GM12874 (cell line): ENCODE results near the gene TSC1.

Experiments
- TF ChIP-seq, protein P1 (sequence below): IDR thresholded peaks from 2 replicates; pipeline ENCODE4 v1.5.1; 2011; ENCODE audit warnings: low read depth, mild to moderate bottlenecking, control low read depth, low read length, moderate library complexity; ENCODE audit not compliant: insufficient read depth

Gene TSC1

DNA sequence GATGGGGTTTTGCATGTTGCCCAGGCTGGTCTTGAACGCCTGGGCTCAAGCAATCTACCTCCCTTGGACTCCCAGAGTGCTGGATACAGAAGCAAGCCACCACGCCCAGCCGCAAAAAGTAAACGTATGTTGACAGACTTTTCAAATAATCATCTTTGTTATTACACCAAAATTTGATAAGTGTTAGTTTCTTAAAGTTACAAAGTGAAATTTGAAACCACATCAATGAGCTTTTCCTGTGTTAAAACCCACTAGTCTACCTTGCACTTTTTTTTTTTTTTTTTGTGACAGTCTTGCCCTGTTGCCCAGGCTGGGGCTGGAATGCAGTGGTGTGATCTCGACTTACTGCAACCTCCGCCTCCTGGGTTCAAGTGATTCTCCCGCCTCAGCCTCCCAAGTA lies 35.8 kb downstream of the TSC1 start:
- TF ChIP-seq, protein P1, sequence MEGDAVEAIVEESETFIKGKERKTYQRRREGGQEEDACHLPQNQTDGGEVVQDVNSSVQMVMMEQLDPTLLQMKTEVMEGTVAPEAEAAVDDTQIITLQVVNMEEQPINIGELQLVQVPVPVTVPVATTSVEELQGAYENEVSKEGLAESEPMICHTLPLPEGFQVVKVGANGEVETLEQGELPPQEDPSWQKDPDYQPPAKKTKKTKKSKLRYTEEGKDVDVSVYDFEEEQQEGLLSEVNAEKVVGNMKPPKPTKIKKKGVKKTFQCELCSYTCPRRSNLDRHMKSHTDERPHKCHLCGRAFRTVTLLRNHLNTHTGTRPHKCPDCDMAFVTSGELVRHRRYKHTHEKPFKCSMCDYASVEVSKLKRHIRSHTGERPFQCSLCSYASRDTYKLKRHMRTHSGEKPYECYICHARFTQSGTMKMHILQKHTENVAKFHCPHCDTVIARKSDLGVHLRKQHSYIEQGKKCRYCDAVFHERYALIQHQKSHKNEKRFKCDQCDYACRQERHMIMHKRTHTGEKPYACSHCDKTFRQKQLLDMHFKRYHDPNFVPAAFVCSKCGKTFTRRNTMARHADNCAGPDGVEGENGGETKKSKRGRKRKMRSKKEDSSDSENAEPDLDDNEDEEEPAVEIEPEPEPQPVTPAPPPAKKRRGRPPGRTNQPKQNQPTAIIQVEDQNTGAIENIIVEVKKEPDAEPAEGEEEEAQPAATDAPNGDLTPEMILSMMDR: no peak

DNA sequence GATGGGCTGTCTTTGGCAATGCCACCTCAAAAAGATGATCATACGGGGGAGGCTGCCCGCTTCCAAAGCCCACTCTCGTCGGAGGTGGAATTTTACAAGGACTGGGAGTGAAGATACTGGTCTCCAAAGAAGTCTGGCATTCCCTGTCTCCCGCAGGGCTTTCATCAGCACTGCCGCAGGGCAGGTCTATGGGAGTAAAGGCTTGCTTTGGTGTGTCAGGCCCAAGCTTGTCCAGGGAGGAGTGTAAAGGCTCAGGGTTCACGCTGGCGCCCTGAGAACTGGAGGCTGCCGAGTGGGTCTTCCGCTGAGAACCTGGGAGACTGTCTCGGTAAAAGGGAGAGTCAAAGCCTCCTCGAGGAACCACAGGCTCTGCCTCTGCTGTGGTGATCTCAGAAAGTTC lies 38.7 kb downstream of the TSC1 start:
- TF ChIP-seq, protein P1: no peak

DNA sequence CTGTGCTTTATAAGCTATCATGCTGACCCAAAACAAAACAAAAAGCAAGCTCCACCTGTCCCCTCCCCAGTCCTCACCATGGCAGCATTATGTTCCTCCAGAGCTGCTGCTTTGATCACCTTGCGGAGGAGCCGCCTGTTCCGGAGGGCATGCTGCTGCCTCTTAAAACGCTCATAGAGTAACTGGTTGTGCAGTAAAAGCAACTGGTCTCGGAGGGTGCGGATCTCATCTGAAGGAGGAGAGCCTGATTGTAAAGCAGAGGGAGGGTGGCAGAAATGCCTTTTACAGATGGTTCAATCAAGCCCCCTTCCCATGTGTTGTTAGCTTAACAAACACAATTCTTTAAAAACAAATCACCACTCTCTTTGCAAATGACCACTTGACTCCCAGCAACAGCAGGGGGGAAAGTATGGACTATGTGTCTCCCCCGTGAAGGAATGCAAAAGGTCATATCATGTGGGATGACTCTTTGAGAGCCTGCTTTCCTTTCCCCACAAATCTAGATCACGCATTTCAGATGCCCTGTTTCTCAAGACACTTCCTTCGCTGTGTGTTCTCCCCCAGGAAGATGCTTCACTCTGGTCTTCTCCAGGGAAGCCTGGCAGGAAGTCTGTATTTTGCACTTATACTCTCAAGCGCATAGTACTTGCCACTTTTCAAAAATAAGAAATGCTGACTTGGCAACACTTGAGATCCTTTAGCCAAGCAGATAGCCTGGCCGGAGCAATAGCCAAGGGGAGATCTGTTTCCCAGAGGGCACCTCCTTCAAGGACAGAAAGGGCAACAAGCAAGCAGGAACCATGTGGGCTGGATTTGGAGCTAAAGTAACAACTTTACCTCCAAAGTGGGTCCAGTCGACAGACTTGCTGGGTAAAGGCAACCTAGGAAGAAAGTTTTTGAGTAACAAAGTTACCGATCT lies 40.6 kb downstream of the TSC1 start:
- TF ChIP-seq, protein P1: no peak

DNA sequence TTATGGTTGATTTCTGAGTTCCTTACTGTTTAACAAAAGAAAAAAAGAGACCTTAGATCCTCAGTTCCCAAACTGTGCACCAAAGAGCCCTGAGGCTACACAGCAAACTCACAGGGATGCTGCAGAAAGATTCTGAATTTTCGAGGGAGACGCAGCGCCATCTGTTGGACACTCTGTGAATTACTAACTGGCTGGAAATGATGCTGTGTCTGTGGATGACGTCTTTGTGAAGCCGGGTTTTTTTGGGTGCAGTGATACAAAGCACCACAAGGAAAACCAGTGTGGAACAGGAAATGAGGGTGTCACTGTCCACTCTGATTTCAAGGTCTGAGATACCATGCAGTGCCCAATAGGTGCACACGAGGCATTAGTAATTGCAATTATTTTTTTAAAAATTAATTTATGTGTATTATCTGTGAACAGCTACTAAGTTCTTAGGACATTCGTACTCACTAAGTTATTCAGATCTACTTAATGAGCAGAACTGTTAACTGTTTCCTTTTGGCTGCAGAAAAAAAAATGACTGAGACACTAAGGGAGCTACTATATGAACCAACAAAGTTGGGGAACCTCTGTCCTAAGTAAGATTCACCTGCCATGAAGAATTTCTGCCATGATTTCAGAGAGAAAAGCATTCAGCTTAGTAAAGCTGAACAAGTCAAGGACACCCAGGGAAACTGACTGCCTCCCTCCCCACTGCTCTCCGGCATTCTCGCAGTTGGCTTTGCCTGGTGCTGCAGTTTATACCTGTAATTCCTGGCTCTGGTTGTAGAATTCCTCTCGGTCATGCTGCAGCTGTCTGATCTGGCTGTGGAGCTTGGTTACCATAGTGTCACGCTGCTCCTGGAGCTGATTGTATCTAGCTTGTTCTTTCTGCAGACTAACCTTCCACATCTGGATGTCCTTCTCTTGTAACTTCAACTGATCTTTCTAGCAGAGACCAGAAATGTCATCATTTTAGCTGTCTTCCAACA lies 42.3 kb downstream of the TSC1 start:
- TF ChIP-seq, protein P1: peak; percentile 81

- TF ChIP-seq, protein P1: no peak
These were observed 46.4 kb downstream of the TSC1 start for GRCh38 chr9:132898051-132898450.

DNA sequence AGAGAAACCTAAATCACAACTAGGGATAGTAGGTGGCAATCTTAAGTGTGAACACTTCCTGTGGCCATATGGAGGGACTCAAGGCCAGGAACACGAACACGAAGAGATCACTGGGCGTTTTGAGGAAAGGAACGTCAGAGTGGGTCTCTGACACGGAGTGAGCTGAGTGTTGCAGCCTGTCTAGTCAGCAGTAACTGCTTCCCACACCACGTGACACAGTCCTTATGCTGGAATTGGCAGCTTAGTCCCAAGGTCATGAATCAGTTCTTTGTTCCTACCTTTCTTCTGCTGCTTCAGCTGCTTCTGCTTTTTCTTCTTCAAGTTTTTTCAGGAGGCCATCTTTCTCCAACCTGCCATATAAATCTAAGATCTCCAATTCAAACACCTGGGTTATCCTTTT lies 47.5 kb downstream of the TSC1 start:
- TF ChIP-seq, protein P1: no peak

DNA sequence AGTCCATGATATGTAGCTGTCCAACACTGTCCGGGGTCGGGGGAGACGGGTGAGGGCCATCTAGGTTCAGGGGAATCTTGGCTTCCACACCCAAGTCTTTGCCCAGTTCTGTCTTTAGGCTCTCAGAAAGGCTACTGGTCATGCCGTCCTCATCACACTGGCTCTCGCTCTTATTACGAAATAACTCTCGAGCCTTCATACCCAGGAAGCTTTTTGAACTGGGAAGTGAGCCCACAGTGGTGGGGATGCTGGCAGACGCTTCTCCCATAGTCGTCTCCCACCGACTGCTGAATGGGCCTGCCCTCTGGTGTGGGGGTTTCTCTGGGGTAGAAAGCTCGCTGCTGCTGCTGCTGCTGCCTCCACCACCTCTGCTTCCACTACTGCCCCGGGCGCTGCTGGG lies 48.2 kb downstream of the TSC1 start:
- TF ChIP-seq, protein P1: no peak
